Measurements from ENCODE around the gene MBP. TPM values are rescaled to one million over a fixed set of nuclear protein-coding genes. Genes with fewer than 3 reads are reported as not detected.

The MBP gene
- total and polyA plus RNA-seq, 2 of the 4 experiments (the other 2 are of a cell fraction) = 0.72 to 0.90 TPM

GRCh38 chr18:77031662-77032061 lies 100.9 kb downstream of the MBP start:
- no peak overlapping the region for H4K8ac ChIP-seq (ENCODE audit: low read depth in 2 of 2, low read length in 2 of 2)
- no peak overlapping the region for H2BK15ac ChIP-seq (ENCODE audit: low read depth, low read length)
- in situ Hi-C loops (cut with MboI; ENCODE audit: low sequenced_read_pairs) = no loop called here
- no peak overlapping the region for H3K27ac ChIP-seq (ENCODE audit: insufficient read depth, low read length)
- no peaks in the 10 kb centered on the region for H4K20me1 ChIP-seq (ENCODE audit: insufficient read depth, low read length)
- WGBS, 2 experiments (ENCODE audit: extremely low coverage in 2 of 2, insufficient read length in 1 of 2) = 72% methylated on average over 6 of the region's 9 CpGs; no CpG with 5 or more reads in 1 of the 2 experiments
- no peak overlapping the region for H2BK5ac ChIP-seq (ENCODE audit: low read depth, low read length, poor library complexity, severe bottlenecking)
- intact Hi-C loops (cut with micrococcal nuclease) = no loop called here
- no peak overlapping the region for H3K4ac ChIP-seq (ENCODE audit: low read depth, low read length)
- no peaks in the 10 kb centered on the region for H3K27me3 ChIP-seq (ENCODE audit: control insufficient read depth, insufficient read depth, low read length)
- H2BK120ac ChIP-seq (ENCODE audit: low read depth, low read length) = no peak overlapping the region
- dilution Hi-C loops (cut with HindIII; ENCODE audit: low sequenced_read_pairs, unreplicated experiment) = no loop called here
- H2BK20ac ChIP-seq (ENCODE audit: low read depth, low read length) = no peak overlapping the region
- no peak overlapping the region for H2AFZ ChIP-seq (replicated peaks; ENCODE audit: low read length, poor library complexity)
- H3K4me1 ChIP-seq (ENCODE audit: control insufficient read depth, insufficient read depth, low read length) = peaks cover 3% of the 10 kb centered on the region; the same call in 1 of the 2 replicates
- no peaks in the 10 kb centered on the region for H3K36me3 ChIP-seq (ENCODE audit: control insufficient read depth, insufficient read depth, low read length)
- no peaks in the 10 kb centered on the region for H3K9me1 ChIP-seq (ENCODE audit: insufficient read depth, low read length)
- no peak overlapping the region for H3K4me3 ChIP-seq (ENCODE audit: insufficient read depth, low read depth, low read length)
- no peak overlapping the region for H3K23ac ChIP-seq (ENCODE audit: low read depth, low read length)
- H2AK5ac ChIP-seq (ENCODE audit: low read depth, low read length) = no peak overlapping the region
- no peak for TF ChIP-seq ELK1 (IDR thresholded peaks at IDR 0.05; ENCODE audit: borderline replicate concordance, low read depth, low read length)
- TF ChIP-seq BHLHE40 (IDR thresholded peaks at IDR 0.05; ENCODE audit: low read depth, low read length) = no peak
- TF ChIP-seq CTCF (conservative IDR thresholded peaks at IDR 0.05; ENCODE audit: low read depth, low read length) = no peak
- TF ChIP-seq CEBPB (IDR thresholded peaks at IDR 0.05; ENCODE audit: low read depth, low read length) = no peak
- TF ChIP-seq RAD21 (IDR thresholded peaks at IDR 0.05; ENCODE audit: low read length) = no peak
- TF ChIP-seq RFX5 (IDR thresholded peaks at IDR 0.05; ENCODE audit: low read depth, low read length) = no peak
- TF ChIP-seq FOS (IDR thresholded peaks at IDR 0.05; ENCODE audit: low read depth, low read length) = no peak
- no peak for TF ChIP-seq MAFK (IDR thresholded peaks at IDR 0.05; ENCODE audit: low read depth, low read length)
- no peak for TF ChIP-seq CHD1 (IDR thresholded peaks at IDR 0.05; ENCODE audit: low read depth, low read length)
- no peak for TF ChIP-seq NFE2L2 (IDR thresholded peaks at IDR 0.05; ENCODE audit: low read depth, low read length)
- TF ChIP-seq SMC3 (IDR thresholded peaks at IDR 0.05; ENCODE audit: low read depth, low read length) = no peak
- no peak overlapping the region for H4K91ac ChIP-seq (ENCODE audit: insufficient read depth, low read depth, low read length)
- no TSS peak for BruUV-seq (replicated peaks)
- no peak overlapping the region for H3K56ac ChIP-seq (ENCODE audit: extremely low read depth, insufficient read depth, low read length)
- H3K9ac ChIP-seq (ENCODE audit: low read depth, low read length) = no peak overlapping the region
- H2AK9ac ChIP-seq (replicated peaks; ENCODE audit: low read depth, low read length, poor library complexity) = no peak overlapping the region
- H4K5ac ChIP-seq (ENCODE audit: low read depth, low read length) = no peak overlapping the region
- H3K79me1 ChIP-seq (ENCODE audit: low read depth in 1 of 2, low read length in 2 of 2) = no peaks in the 10 kb centered on the region
- H3K9me3 ChIP-seq (ENCODE audit: control insufficient read depth, insufficient read depth, low read length) = no peaks in the 10 kb centered on the region
- no peak overlapping the region for H3K14ac ChIP-seq (replicated peaks; ENCODE audit: low read depth, low read length)
- ChIA-PET CTCF (interaction anchor here (1.4 to 1.5 kb wide), 3 partner anchors 10 to 31 kb away, joined by 4 to 6 read pairs (median 5); no protein-coding TSS in a partner anchor), POLR2A (ENCODE audit: unreplicated experiment) (no interaction called here)
- H3K4me2 ChIP-seq (ENCODE audit: low read depth, low read length) = no peak overlapping the region
- no peak for ATAC-seq (ENCODE audit: low read depth)
- DNase-seq = no peak
- H3K18ac ChIP-seq (ENCODE audit: low read depth, low read length) = no peak overlapping the region

Data from IMR-90 (cell line).